KOPT-K1 (cell line): ENCODE data around the gene PNPLA3.
"Not testable (repeated sequence)": the region's sequence is repeated elsewhere in the genome, so short reads cannot be mapped to it uniquely, and the experiment has no call there.

Experiments used
- H3K27ac ChIP-seq: fragments of 200-600 bp; sonication (generic); 2 replicates; pipeline ENCODE4 v1.5.1; 2016; ENCODE audit warnings: antibody characterized with exemption, mild to moderate bottlenecking, low read depth, low read length; ENCODE audit not compliant: poor library complexity, severe bottlenecking
- H3K36me3 ChIP-seq: fragments of 200-600 bp; sonication (generic); 2 replicates; pipeline ENCODE4 v1.5.1; 2017; ENCODE audit warnings: antibody characterized with exemption, mild to moderate bottlenecking, low read length, moderate library complexity; ENCODE audit not compliant: insufficient read depth
- H3K9me3 ChIP-seq: fragments of 200-600 bp; sonication (generic); 2 replicates; pipeline ENCODE4 v1.5.1; 2017; ENCODE audit warnings: antibody characterized with exemption, low read length, mild to moderate bottlenecking; ENCODE audit not compliant: insufficient read depth, poor library complexity, severe bottlenecking

PNPLA3 gene

GRCh38 chr22:43901976-43902643, 21.5 kb upstream of the PNPLA3 start:
- H3K9me3 ChIP-seq, result no peaks in the 10 kb centered on the region
- no peak overlapping the region for H3K27ac ChIP-seq
- H3K36me3 ChIP-seq, result no peaks in the 10 kb centered on the region

GRCh38 chr22:43903033-43903432, 20.6 kb upstream of the PNPLA3 start:
- not testable (repeated sequence) for H3K27ac ChIP-seq, H3K36me3 ChIP-seq, H3K9me3 ChIP-seq

GRCh38 chr22:43904412-43904811, 19.2 kb upstream of the PNPLA3 start:
- not testable (repeated sequence) for H3K36me3 ChIP-seq, H3K9me3 ChIP-seq, H3K27ac ChIP-seq

GRCh38 chr22:43905681-43906080, 17.9 kb upstream of the PNPLA3 start:
- Histone ChIP-seq H3K9me3 (no peaks in the 10 kb centered on the region), H3K27ac (no peak overlapping the region), H3K36me3 (no peaks in the 10 kb centered on the region)

GRCh38 chr22:43909708-43910107, 13.9 kb upstream of the PNPLA3 start:
- Histone ChIP-seq H3K9me3 (no peaks in the 10 kb centered on the region), H3K36me3 (no peaks in the 10 kb centered on the region), H3K27ac (no peak overlapping the region)

- Histone ChIP-seq H3K9me3 (no peaks in the 10 kb centered on the region), H3K27ac (no peak overlapping the region), H3K36me3 (no peaks in the 10 kb centered on the region)
Observed at GRCh38 chr22:43910178-43910695, 13.4 kb upstream of the PNPLA3 start.

- no peaks in the 10 kb centered on the region for H3K36me3 ChIP-seq
- H3K9me3 ChIP-seq, result no peaks in the 10 kb centered on the region
- no peak overlapping the region for H3K27ac ChIP-seq
Observed at GRCh38 chr22:43911351-43911750, 12.3 kb upstream of the PNPLA3 start.

- no peaks in the 10 kb centered on the region for H3K36me3 ChIP-seq
- H3K27ac ChIP-seq, result no peak overlapping the region
- no peaks in the 10 kb centered on the region for H3K9me3 ChIP-seq
Observed at GRCh38 chr22:43917521-43917920, 6.1 kb upstream of the PNPLA3 start.

GRCh38 chr22:43919106-43919973, 4.3 kb upstream of the PNPLA3 start:
- Histone ChIP-seq H3K27ac (no peak overlapping the region), H3K36me3 (no peaks in the 10 kb centered on the region), H3K9me3 (no peaks in the 10 kb centered on the region)

- Histone ChIP-seq H3K27ac (no peak overlapping the region), H3K9me3 (no peaks in the 10 kb centered on the region), H3K36me3 (no peaks in the 10 kb centered on the region)
Observed at GRCh38 chr22:43921370-43921769, 2.2 kb upstream of the PNPLA3 start.

GRCh38 chr22:43922123-43922522, 1.5 kb upstream of the PNPLA3 start:
- no peaks in the 10 kb centered on the region for H3K36me3 ChIP-seq
- H3K9me3 ChIP-seq, result no peaks in the 10 kb centered on the region
- H3K27ac ChIP-seq, result no peak overlapping the region

GRCh38 chr22:43923191-43923590, 414 bp upstream of the PNPLA3 start:
- Histone ChIP-seq H3K36me3 (no peaks in the 10 kb centered on the region), H3K27ac (no peak overlapping the region)

GRCh38 chr22:43924877-43925276, 1.3 kb downstream of the PNPLA3 start:
- Histone ChIP-seq H3K9me3 (no peaks in the 10 kb centered on the region), H3K36me3 (no peaks in the 10 kb centered on the region), H3K27ac (no peak overlapping the region)

More at GRCh38 chr22:43923191-43923590, 414 bp upstream of the PNPLA3 start:
- no peaks in the 10 kb centered on the region for H3K9me3 ChIP-seq

GRCh38 chr22:43925433-43926348, 2.1 kb downstream of the PNPLA3 start:
- H3K9me3 ChIP-seq, result no peaks in the 10 kb centered on the region
- H3K36me3 ChIP-seq, result no peaks in the 10 kb centered on the region
- no peak overlapping the region for H3K27ac ChIP-seq

GRCh38 chr22:43926349-43926710, 2.7 kb downstream of the PNPLA3 start:
- Histone ChIP-seq H3K27ac (no peak overlapping the region), H3K36me3 (no peaks in the 10 kb centered on the region), H3K9me3 (no peaks in the 10 kb centered on the region)
